ENCODE measurements around the gene BAZ2B.
"Not testable (repeated sequence)": the region's sequence is repeated elsewhere in the genome, so short reads cannot be mapped to it uniquely, and the experiment has no call there.

Gene BAZ2B

DNA sequence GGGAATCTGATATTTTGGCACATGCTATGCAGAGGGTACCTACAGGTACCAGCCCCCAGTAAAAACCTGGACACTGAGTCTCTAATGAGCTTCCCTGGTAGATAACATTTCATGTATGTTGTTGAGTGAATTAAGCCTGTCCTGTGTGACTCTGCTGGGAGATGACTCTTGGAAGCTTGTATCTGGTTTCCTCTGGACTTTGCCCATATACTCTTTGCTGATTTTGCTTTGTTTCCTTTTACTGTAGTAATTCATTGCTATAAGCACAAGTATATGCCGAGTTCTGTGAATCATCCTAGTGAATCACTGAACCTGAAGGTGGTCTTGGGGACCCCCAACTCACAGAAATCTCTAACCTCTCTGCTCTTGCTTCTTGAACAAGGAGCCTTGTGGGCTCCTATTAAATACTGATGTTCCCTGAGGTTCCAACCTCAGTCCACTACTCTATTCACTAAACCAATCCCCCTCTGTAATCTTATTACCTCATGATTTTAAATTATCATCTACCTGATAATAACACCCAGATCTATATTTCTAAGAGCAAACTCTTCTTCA lies 235.6 kb downstream of the BAZ2B start:
- H3K4me3 ChIP-seq (ENCODE audit: low read length) = no peak overlapping the region
- TF ChIP-seq ZNF274 (IDR thresholded peaks at IDR 0.05; ENCODE audit: low read depth, low read length) = no peak

DNA sequence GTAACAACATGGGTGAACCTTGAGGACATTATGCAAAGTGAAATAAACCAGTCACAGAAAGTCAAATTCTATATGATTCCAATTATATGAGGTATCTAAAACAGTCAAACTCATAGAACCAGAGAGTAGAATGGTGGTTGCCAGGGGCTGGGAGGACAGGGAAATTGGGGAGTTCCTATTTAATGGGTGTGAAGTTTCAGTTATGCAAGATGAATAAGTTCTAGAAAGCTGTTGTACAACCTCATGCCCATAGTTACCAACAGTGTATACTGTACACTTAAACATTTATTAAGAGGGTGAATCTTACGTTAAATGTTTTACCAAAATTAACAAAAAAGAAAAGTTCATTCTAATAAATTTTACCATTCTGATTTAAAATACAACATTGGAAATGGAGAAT lies 237.2 kb downstream of the BAZ2B start:
- TF ChIP-seq ZNF274 (IDR thresholded peaks at IDR 0.05; ENCODE audit: low read depth, low read length) = no peak
- H3K4me3 ChIP-seq (ENCODE audit: low read length) = no peak overlapping the region

- no peak for TF ChIP-seq ZNF274 (IDR thresholded peaks at IDR 0.05; ENCODE audit: low read depth, low read length)
- no peak overlapping the region for H3K4me3 ChIP-seq (ENCODE audit: low read length)
Observed at GRCh38 chr2:159375241-159375640, 241.1 kb downstream of the BAZ2B start.

GRCh38 chr2:159371506-159371905 lies 244.8 kb downstream of the BAZ2B start:
- no peak overlapping the region for H3K4me3 ChIP-seq (ENCODE audit: low read length)
- no peak for TF ChIP-seq ZNF274 (IDR thresholded peaks at IDR 0.05; ENCODE audit: low read depth, low read length)

DNA sequence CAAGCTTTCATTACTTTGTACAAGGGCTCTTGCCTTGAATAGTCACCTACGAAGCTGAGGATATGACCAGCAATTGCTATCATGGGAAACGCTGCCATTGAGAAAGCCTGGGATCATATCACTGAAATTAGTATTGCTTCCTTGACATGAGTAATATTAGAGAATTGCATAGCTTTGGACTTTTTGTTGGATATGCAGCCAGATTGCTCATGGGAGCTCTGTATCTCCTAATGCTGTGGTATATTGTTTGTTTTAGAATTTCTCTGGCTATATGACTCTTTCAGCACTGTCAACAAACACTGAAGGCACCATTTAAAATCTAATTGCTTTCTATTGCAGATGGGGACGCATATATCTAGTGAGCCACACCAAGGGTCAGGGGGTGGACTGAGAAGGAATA lies 249.8 kb downstream of the BAZ2B start:
- H3K4me3 ChIP-seq (ENCODE audit: low read length) = no peak overlapping the region
- no peak for TF ChIP-seq ZNF274 (IDR thresholded peaks at IDR 0.05; ENCODE audit: low read depth, low read length)

DNA sequence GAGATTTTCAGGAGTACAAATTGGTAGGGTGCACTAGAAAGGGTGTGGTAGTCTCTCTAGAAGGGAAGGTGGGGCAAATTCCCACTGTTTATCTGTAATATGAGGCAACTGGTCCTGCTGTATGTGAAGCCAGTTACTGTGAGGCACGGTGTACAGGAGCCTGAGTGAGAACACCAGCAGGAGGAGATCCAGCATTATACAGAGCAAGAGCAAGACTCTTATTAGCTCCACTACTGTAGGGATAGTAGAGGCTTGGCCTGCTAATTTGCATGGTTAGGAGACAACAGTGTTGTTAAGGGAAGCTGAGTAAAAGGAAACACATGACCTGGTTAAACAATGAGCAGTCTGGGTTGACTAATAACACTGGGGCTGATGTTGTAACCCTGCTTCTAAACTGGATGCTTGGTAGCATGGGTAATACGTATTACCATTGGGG lies 253.5 kb downstream of the BAZ2B start:
- TF ChIP-seq ZNF274 (IDR thresholded peaks at IDR 0.05; ENCODE audit: low read depth, low read length) = no peak

DNA sequence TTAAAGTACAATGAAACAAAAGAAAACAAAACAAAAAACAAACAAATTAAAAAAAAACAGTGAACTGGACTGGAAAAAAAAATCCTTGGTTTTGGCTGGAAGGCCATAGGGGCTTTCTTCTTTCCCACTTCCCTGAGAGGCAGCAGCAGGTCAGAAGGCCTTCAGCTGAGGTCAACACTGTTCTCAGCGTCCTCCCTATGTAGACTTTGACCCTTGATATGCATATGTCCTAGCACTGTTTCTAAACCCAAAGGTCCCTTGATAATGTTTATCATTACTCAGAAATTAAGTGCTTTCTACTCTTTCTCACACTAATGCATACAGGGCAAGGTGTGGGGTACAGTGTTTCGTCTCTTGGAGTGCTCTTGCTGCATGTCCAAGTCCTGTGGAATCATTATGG lies 254.3 kb downstream of the BAZ2B start:
- H3K4me3 ChIP-seq (ENCODE audit: low read length) = no peak overlapping the region
- no peak for TF ChIP-seq ZNF274 (IDR thresholded peaks at IDR 0.05; ENCODE audit: low read depth, low read length)

More for the DNA sequence above, 253.5 kb downstream of the BAZ2B start:
- H3K4me3 ChIP-seq (ENCODE audit: low read length) = no peak overlapping the region

DNA sequence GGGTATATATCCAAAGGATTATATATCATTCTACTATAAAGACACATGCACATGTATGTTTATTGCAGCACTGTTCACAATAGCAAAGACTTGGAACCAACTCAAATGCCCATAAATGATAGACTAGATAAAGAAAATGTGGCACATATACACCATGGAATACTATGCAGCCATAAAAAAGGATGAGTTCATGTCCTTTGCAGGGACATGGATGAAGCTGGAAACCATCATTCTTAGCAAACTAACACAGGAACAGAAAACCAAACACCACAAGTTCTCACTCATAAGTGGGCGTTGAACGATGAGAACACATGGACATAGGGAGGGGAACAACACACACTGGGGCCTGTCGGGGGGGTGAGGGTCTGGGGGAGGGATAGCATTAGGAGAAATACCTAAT lies 254.7 kb downstream of the BAZ2B start:
- not testable (repeated sequence) for H3K4me3 ChIP-seq (ENCODE audit: low read length)

DNA sequence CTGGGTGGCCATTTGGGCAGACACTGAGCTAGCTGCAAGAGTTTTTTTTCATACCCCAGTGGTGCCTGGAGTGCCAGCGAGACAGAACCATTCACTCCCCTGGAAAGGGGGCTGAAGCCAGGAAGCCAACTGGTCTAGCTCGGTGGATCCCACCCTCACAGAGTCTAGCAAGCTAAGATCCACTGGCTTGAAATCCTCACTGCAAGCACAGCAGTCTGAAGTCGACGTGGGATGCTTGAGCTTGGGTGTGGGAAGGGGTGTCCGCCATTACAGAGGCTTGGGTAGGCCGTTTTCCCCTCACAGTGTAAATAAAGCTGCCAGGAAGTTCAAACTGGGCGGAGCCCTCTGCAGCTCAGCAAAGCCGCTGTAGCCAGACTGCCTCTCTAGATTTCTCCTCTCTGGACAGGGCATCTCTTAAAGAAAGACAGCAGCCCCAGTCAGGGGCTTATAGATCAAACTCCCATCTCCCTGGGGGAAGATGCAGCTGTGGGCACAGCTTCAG lies 260.2 kb downstream of the BAZ2B start:
- no peak for TF ChIP-seq ZNF274 (IDR thresholded peaks at IDR 0.05; ENCODE audit: low read depth, low read length)
- H3K4me3 ChIP-seq (ENCODE audit: low read length) = no peak overlapping the region

- H3K4me3 ChIP-seq (ENCODE audit: low read length) = no peak overlapping the region
- no peak for TF ChIP-seq ZNF274 (IDR thresholded peaks at IDR 0.05; ENCODE audit: low read depth, low read length)
Observed at GRCh38 chr2:159351977-159352376, 264.4 kb downstream of the BAZ2B start.

DNA sequence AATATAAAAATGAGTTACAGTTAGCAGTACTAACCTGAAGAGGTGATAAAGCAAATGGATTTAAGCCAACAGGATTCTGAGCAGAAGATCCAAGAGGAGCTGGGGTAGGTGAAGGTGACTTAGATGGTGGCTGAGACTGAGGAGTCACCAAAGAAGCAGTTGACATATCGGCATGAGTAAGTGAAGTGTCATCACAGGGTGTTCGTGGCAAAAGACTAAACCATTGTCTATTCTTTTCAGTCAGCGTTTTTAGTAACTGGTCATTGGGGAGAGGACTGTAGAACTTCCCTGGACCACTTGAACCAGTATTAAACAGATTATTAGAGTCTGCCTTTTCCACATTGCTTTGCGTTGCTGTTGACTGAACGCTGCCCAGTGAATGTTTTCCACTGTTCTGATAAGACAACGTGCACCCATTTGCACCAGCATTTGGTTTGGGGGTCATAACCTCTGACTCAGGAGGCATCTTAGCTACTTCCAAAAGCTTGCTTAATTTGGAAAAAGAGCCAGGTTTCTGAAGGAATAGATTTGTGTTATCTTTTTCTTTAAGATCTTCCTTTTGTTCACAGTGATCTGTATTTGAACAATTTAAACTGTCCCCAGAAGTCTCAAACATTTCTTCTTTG lies 266.6 kb downstream of the BAZ2B start:
- TF ChIP-seq ZNF274 (IDR thresholded peaks at IDR 0.05; ENCODE audit: low read depth, low read length) = no peak
- H3K4me3 ChIP-seq (ENCODE audit: low read length) = no peak overlapping the region

GRCh38 chr2:159326569-159327255 lies 289.6 kb downstream of the BAZ2B start:
- TF ChIP-seq ZNF274 (IDR thresholded peaks at IDR 0.05; ENCODE audit: low read depth, low read length) = no peak
- no peak overlapping the region for H3K4me3 ChIP-seq (ENCODE audit: low read length)

DNA sequence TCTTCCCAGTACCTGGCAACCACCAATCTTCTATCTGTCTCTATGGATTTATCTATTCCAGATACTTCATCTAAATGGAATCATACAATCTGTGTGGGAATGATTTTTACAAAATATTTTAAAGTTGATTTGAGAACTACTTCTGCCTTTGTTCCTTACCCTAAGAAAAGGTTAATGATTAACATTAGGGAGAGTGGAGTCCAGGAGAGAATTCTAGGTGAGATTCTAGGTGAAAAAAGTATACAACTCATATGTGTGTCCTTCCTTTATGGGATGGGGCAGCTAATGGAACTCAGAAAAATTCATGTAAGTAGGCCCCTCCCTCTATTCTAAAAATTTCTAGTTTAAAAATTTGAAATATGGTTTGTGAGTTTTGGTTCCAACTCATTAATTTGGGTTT lies 293.9 kb downstream of the BAZ2B start:
- no peak for TF ChIP-seq ZNF274 (IDR thresholded peaks at IDR 0.05; ENCODE audit: low read depth, low read length)
- H3K4me3 ChIP-seq (ENCODE audit: low read length) = no peak overlapping the region

DNA sequence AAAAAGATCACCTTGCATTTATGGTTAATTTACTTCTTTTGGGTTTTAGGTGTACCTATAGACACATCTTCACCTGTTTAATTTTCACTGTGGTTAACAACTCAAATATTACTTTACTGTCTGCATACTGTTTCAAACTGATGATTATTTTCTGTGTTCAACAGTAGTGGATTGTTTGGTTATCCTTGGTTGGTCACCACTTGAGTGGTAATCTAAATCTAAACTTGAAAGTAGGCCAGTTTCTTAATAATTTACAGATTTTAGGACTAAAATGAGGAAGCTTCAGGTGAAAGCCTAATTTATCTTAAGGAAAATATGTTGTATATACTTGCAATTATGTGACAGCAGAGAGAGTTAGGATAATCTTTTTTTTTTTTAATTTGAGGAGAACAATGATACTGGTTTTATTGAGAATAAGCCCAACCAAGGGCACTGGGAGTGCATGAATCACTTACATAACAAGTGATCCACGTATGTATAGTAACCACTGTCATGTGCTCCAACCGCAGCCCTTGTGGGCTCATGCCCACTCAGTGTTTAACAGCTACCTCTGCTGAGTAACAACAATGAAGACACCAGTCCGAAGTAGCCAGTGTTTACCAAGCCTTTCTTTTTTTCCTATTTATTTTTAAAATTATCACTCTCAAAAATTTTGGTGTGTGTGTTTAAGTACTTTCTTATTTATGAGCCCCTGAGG lies 298.8 kb downstream of the BAZ2B start:
- H3K4me3 ChIP-seq (ENCODE audit: low read length) = no peak overlapping the region
- no peak for TF ChIP-seq ZNF274 (IDR thresholded peaks at IDR 0.05; ENCODE audit: low read depth, low read length)

DNA sequence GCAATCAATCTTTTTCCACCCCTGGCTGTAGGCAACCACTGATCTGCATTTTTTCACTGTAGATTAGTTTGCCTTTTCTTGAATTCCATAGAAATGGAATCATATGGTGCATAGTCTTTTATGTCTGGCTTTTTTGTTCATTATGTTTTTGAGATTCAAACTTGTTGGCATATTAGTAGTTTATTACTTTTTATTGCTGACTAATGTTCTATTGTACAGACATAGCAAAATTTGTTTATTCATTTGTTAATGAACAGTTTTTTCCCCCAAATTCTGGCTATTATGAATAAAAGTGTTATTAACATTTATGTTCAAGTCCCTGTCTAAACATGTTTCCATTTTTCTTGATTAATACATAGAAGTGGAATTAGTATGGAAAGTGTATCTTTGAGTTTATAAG lies 308.4 kb downstream of the BAZ2B start:
- H3K4me3 ChIP-seq (ENCODE audit: low read length) = no peak overlapping the region
- TF ChIP-seq ZNF274 (IDR thresholded peaks at IDR 0.05; ENCODE audit: low read depth, low read length) = no peak

Measured in GM08714 (cell line).